Transverse colon (tissue), 4 donors: ENCODE measurements around the gene ZFP57.
A peak's percentile ranks its signal among the peaks of the same experiment; 100 is the strongest.

ENCODE experiments used
- CTCF ChIP-seq, 5 experiments: fragments of 200-600 bp in 3 of 5; fragments of 450-650 bp in 2 of 5; sonication (generic) in 3 of 5; IDR thresholded peaks; 1 replicate in 2 of 5; 2 replicates in 3 of 5; pipeline ENCODE4 v1.5.1; 2016 to 2017; ENCODE audit warnings: antibody characterized with exemption in 5 of 5, inconsistent platforms in 3 of 5, mild to moderate bottlenecking in 2 of 5, moderate library complexity in 1 of 5
- EP300 ChIP-seq: sonication (generic); formaldehyde crosslinking; IDR thresholded peaks from one replicate; pipeline ENCODE4 v1.6.1; 2017; ENCODE audit warnings: antibody characterized with exemption, low read depth
- POLR2A ChIP-seq: fragments of 450-650 bp; IDR thresholded peaks from one replicate; pipeline ENCODE4 v1.6.1; 2016; ENCODE audit warnings: antibody characterized with exemption, mild to moderate bottlenecking, moderate library complexity
- POLR2AphosphoS5 ChIP-seq, 3 donors: sonication (generic); formaldehyde crosslinking; IDR thresholded peaks; one replicate each; pipeline ENCODE4 v1.6.1; 2016; ENCODE audit warnings: antibody characterized with exemption in 3 of 3

- peak; percentile 78 to 91 (median 81) for TF ChIP-seq POLR2AphosphoS5 (IDR thresholded peaks at IDR 0.05)
- no peak for TF ChIP-seq CTCF (IDR thresholded peaks at IDR 0.05)
- no peak for TF ChIP-seq EP300
- TF ChIP-seq POLR2A: peak; percentile 20
Measured at GRCh38 chr6:29627755-29628418, 53.1 kb downstream of the ZFP57 start.
